NCI-H1092 (cell line): Measurements from ENCODE around the gene CD9.

Experiments
- DNase-seq: peaks from one replicate; lab custom pipeline; 2025; lab: John Stamatoyannopoulos, UW

Gene CD9

GRCh38 chr12:6221146-6221545 is 20.9 kb downstream of the CD9 start:
- no peak for DNase-seq

- no peak for DNase-seq
Measured at GRCh38 chr12:6222078-6222654, 22.0 kb downstream of the CD9 start.

GRCh38 chr12:6223545-6223944 is 23.3 kb downstream of the CD9 start:
- no peak for DNase-seq

GRCh38 chr12:6224550-6224949 is 24.4 kb downstream of the CD9 start:
- DNase-seq = no peak

- no peak for DNase-seq
Measured at GRCh38 chr12:6225630-6226001, 25.4 kb downstream of the CD9 start.

- no peak for DNase-seq
Measured at GRCh38 chr12:6226002-6226678, 25.9 kb downstream of the CD9 start.

GRCh38 chr12:6226679-6227051 is 26.5 kb downstream of the CD9 start:
- no peak for DNase-seq

GRCh38 chr12:6228535-6229223 is 28.5 kb downstream of the CD9 start:
- no peak for DNase-seq

- DNase-seq = no peak
Measured at GRCh38 chr12:6229224-6230218, 29.3 kb downstream of the CD9 start.

GRCh38 chr12:6230321-6231110 is 30.3 kb downstream of the CD9 start:
- no peak for DNase-seq

GRCh38 chr12:6231359-6232268 is 31.4 kb downstream of the CD9 start:
- DNase-seq = no peak

- DNase-seq = no peak
Measured at GRCh38 chr12:6233121-6233971, 33.1 kb downstream of the CD9 start.

- no peak for DNase-seq
Measured at GRCh38 chr12:6234214-6234613, 34.0 kb downstream of the CD9 start.

GRCh38 chr12:6234906-6235305 is 34.7 kb downstream of the CD9 start:
- no peak for DNase-seq

GRCh38 chr12:6235499-6235898 is 35.3 kb downstream of the CD9 start:
- no peak for DNase-seq

- no peak for DNase-seq
Measured at GRCh38 chr12:6235906-6236640, 35.9 kb downstream of the CD9 start.

GRCh38 chr12:6236641-6236940 is 36.4 kb downstream of the CD9 start:
- DNase-seq = no peak

- DNase-seq = no peak
Measured at GRCh38 chr12:6237830-6238229, 37.6 kb downstream of the CD9 start.

- no peak for DNase-seq
Measured at GRCh38 chr12:6238875-6239274, 38.7 kb downstream of the CD9 start.
